GM20000 (cell line): ENCODE results near the gene AGAP1.

Experiments
- DNase-seq: peaks from one replicate; pipeline ENCODE4 v3.0.0; 2012; ENCODE audit warnings: low spot score
- CTCF ChIP-seq: IDR thresholded peaks from 2 replicates; pipeline ENCODE4 v1.5.1; 2012; ENCODE audit warnings: mild to moderate bottlenecking, control low read depth; ENCODE audit errors: extremely low read depth, missing control alignments

Gene AGAP1

GRCh38 chr2:235504441-235505180, 10.8 kb downstream of the AGAP1 start:
- TF ChIP-seq CTCF = no peak
- no peak for DNase-seq

- DNase-seq = no peak
- TF ChIP-seq CTCF = no peak
Measured at GRCh38 chr2:235505181-235505741, 11.4 kb downstream of the AGAP1 start.

- TF ChIP-seq CTCF = no peak
- DNase-seq = no peak
Measured at GRCh38 chr2:235506291-235506996, 12.6 kb downstream of the AGAP1 start.

GRCh38 chr2:235506997-235507615, 13.3 kb downstream of the AGAP1 start:
- DNase-seq = no peak
- no peak for TF ChIP-seq CTCF

GRCh38 chr2:235507928-235508327, 14.1 kb downstream of the AGAP1 start:
- TF ChIP-seq CTCF = no peak
- no peak for DNase-seq

- TF ChIP-seq CTCF = no peak
- DNase-seq = no peak
Measured at GRCh38 chr2:235508371-235509160, 14.7 kb downstream of the AGAP1 start.
